Thyroid gland (tissue), 4 donors: ENCODE results near the gene WRAP73. TPM values are rescaled to one million over a fixed set of nuclear protein-coding genes. Genes with fewer than 3 reads are reported as not detected.

Experiments
- DNase-seq, 2 donors: peaks; one replicate each; pipeline ENCODE4 v3.0.0-alpha.2; 2019
- H3K27ac ChIP-seq, 3 donors: fragments of 200-600 bp; sonication (generic); 1 replicate in 2 of 3; 2 replicates in 1 of 3; pipeline ENCODE4 v1.5.1; 2016 to 2019; ENCODE audit warnings: mild to moderate bottlenecking in 1 of 3, moderate library complexity in 1 of 3
- H3K27me3 ChIP-seq: fragments of 200-600 bp; sonication (generic); one replicate; pipeline ENCODE4 v1.5.1; 2019
- H3K36me3 ChIP-seq, 2 donors: fragments of 200-600 bp; sonication (generic); one replicate each; pipeline ENCODE4 v1.5.1; 2016 to 2019
- H3K4me1 ChIP-seq, 2 donors: fragments of 200-600 bp; sonication (generic); one replicate each; pipeline ENCODE4 v1.5.1; 2017 to 2019
- H3K4me3 ChIP-seq, 3 donors: fragments of 200-600 bp; sonication (generic); replicated peaks in 1 of 3; 1 replicate in 2 of 3; 2 replicates in 1 of 3; pipeline ENCODE4 v1.5.1; 2016; ENCODE audit warnings: mild to moderate bottlenecking in 1 of 3
- H3K9me3 ChIP-seq: fragments of 200-600 bp; sonication (generic); one replicate; pipeline ENCODE4 v1.5.1; 2017
- CTCF ChIP-seq, 6 experiments: fragments of 200-600 bp in 3 of 6; fragments of 450-650 bp in 3 of 6; sonication (generic) in 3 of 6; IDR thresholded peaks; one replicate each; pipeline ENCODE4 v1.5.1; 2016 to 2019; ENCODE audit warnings: antibody characterized with exemption in 6 of 6, mild to moderate bottlenecking in 2 of 6, inconsistent platforms in 1 of 6, moderate library complexity in 1 of 6
- POLR2A ChIP-seq, 2 donors: fragments of 450-650 bp; IDR thresholded peaks; one replicate each; pipeline ENCODE4 v1.6.1; 2017; ENCODE audit warnings: antibody characterized with exemption in 2 of 2, mild to moderate bottlenecking in 2 of 2, moderate library complexity in 1 of 2
- WGBS, 2 donors: methylation state at CpG; one replicate each; pipeline ENCODE4 v1.1.5; 2017; 5-methylcytosine and 5-hydroxymethylcytosine counted together
- intact Hi-C: fragments of 100-400 bp; cut with DNase I; formaldehyde crosslinking; loops from one replicate; pipeline ENCODE4 v1.15.1; 2023
- total RNA-seq, 4 donors: library from RNA; depleted of rRNA; stranded (reverse); fragments of >200 nt; gene quantifications; one replicate each; pipeline ENCODE4 v1.2.3, GENCODE V29; 2016

WRAP73 gene
- total RNA-seq, 4 donors from 2014 or later: 18.5 to 44.0 (median 21.0) TPM

- no peak for DNase-seq
- intact Hi-C loops: no loop called here
- no peaks in the 10 kb centered on the region for H3K36me3 ChIP-seq
Observed at GRCh38 chr1:3675436-3675835, 25.5 kb upstream of the WRAP73 start.

GRCh38 chr1:3674100-3675094, 24.5 kb upstream of the WRAP73 start:
- WGBS, 2 donors: 46 to 48% methylated on average over 9 to 23 of the region's 30 CpGs
- peak; percentile 33 to 47 for DNase-seq
- Histone ChIP-seq H3K36me3 (no peaks in the 10 kb centered on the region), H3K4me3 (no peak overlapping the region), H3K27ac (no peak overlapping the region), H3K9me3 (no peaks in the 10 kb centered on the region), H3K4me1 (peaks cover 0 to 6% of the 10 kb centered on the region in 2 donors), H3K27me3 (no peaks in the 10 kb centered on the region)
- intact Hi-C loops: no loop called here
- no peak for TF ChIP-seq CTCF (IDR thresholded peaks at IDR 0.05)
- TF ChIP-seq POLR2A (IDR thresholded peaks at IDR 0.05): no peak

More at GRCh38 chr1:3675436-3675835, 25.5 kb upstream of the WRAP73 start:
- H3K4me3 ChIP-seq: no peak overlapping the region
- TF ChIP-seq CTCF (IDR thresholded peaks at IDR 0.05): no peak
- TF ChIP-seq POLR2A (IDR thresholded peaks at IDR 0.05): no peak
- no peaks in the 10 kb centered on the region for H3K27me3 ChIP-seq
- peaks cover 0 to 5% of the 10 kb centered on the region in 2 donors for H3K4me1 ChIP-seq
- no peak overlapping the region for H3K27ac ChIP-seq
- no peaks in the 10 kb centered on the region for H3K9me3 ChIP-seq
- WGBS, 2 donors: 53 to 66% methylated on average over 4 to 11 of the region's 11 CpGs

- Histone ChIP-seq H3K4me3 (no peak overlapping the region), H3K27me3 (no peaks in the 10 kb centered on the region), H3K36me3 (no peaks in the 10 kb centered on the region), H3K9me3 (no peaks in the 10 kb centered on the region), H3K4me1 (peaks cover 4 to 14% of the 10 kb centered on the region in 2 donors), H3K27ac (no peak overlapping the region)
- no peak for TF ChIP-seq POLR2A (IDR thresholded peaks at IDR 0.05)
- no peak for TF ChIP-seq CTCF (IDR thresholded peaks at IDR 0.05)
- 92 to 94% methylated on average over 16 to 25 of the region's 25 CpGs for WGBS, 2 donors
- no peak for DNase-seq
- intact Hi-C loops: no loop called here
Observed at GRCh38 chr1:3673381-3674099, 23.6 kb upstream of the WRAP73 start.

GRCh38 chr1:3672971-3673361, 23.1 kb upstream of the WRAP73 start:
- intact Hi-C loops: no loop called here

More at GRCh38 chr1:3672971-3673361, 23.1 kb upstream of the WRAP73 start:
- Histone ChIP-seq H3K27ac (no peak overlapping the region), H3K4me1 (peaks cover 4 to 16% of the 10 kb centered on the region in 2 donors), H3K4me3 (no peak overlapping the region), H3K36me3 (no peaks in the 10 kb centered on the region), H3K27me3 (no peaks in the 10 kb centered on the region), H3K9me3 (no peaks in the 10 kb centered on the region)
- TF ChIP-seq POLR2A (IDR thresholded peaks at IDR 0.05): no peak
- TF ChIP-seq CTCF (IDR thresholded peaks at IDR 0.05): no peak
- DNase-seq: no peak
- WGBS, 2 donors: 90% methylated on average over 14 to 16 of the region's 17 CpGs
